Progenitor cell of endocrine pancreas (in vitro differentiated cells): ENCODE data around the gene CHCHD3. TPM values are rescaled to one million over a fixed set of nuclear protein-coding genes. Genes with fewer than 3 reads are reported as not detected.

ENCODE experiments used
- DNase-seq: peaks from one replicate; pipeline ENCODE4 v3.0.0; 2021; ENCODE audit warnings: low spot score; ENCODE audit not compliant: unreplicated experiment
- H3K27ac Mint-ChIP-seq: 2 replicates; pipeline ENCODE4 v1.8.0; 2021; ENCODE audit warnings: mild to moderate bottlenecking, moderate library complexity, mixed read lengths
- H3K27me3 Mint-ChIP-seq: 2 replicates; pipeline ENCODE4 v1.8.0; 2021; ENCODE audit warnings: mixed read lengths
- H3K36me3 Mint-ChIP-seq: 2 replicates; pipeline ENCODE4 v1.8.0; 2022; ENCODE audit warnings: mixed read lengths; ENCODE audit not compliant: insufficient read depth
- H3K4me1 Mint-ChIP-seq: 2 replicates; pipeline ENCODE4 v1.8.0; 2021; ENCODE audit warnings: low read depth, mixed read lengths
- H3K4me3 Mint-ChIP-seq: 2 replicates; pipeline ENCODE4 v1.8.0; 2021; ENCODE audit warnings: low read depth, mild to moderate bottlenecking, moderate library complexity, mixed read lengths
- H3K9me3 Mint-ChIP-seq: 2 replicates; pipeline ENCODE4 v1.8.0; 2021; ENCODE audit warnings: low read depth, mixed read lengths
- total RNA-seq: library from RNA; stranded (reverse); gene quantifications from 2 replicates; pipeline ENCODE4 v1.2.1, GENCODE V29; 2021
- TF ChIP-seq, protein P1 (sequence below): fragments of 200-600 bp; sonication (generic); IDR thresholded peaks from one replicate; pipeline ENCODE4 v1.5.0; 2021; ENCODE audit warnings: antibody characterized with exemption, mild to moderate bottlenecking; ENCODE audit not compliant: unreplicated experiment

The CHCHD3 gene
- total RNA-seq, 1 donor from 2014 or later, result 67.3 TPM

DNA sequence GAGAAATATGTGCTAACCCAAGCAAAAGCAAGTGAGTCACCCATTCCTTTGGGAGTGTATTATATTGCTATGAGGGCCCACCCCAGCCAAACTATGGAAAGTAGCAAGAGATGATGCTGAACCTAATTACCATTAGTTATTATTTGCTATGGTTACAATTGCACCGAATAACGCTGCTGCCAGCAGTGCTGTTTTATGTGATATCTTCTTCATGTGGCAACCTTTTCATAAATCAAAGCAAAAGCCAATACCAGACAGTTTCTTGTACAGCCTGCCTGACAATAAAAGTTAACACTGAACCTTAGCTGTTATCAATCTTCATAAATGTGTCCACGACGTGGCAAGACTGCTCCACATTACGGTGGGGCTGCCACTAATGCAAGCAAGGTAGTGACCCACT is 263.9 kb downstream of the CHCHD3 start:
- TF ChIP-seq, protein P1, sequence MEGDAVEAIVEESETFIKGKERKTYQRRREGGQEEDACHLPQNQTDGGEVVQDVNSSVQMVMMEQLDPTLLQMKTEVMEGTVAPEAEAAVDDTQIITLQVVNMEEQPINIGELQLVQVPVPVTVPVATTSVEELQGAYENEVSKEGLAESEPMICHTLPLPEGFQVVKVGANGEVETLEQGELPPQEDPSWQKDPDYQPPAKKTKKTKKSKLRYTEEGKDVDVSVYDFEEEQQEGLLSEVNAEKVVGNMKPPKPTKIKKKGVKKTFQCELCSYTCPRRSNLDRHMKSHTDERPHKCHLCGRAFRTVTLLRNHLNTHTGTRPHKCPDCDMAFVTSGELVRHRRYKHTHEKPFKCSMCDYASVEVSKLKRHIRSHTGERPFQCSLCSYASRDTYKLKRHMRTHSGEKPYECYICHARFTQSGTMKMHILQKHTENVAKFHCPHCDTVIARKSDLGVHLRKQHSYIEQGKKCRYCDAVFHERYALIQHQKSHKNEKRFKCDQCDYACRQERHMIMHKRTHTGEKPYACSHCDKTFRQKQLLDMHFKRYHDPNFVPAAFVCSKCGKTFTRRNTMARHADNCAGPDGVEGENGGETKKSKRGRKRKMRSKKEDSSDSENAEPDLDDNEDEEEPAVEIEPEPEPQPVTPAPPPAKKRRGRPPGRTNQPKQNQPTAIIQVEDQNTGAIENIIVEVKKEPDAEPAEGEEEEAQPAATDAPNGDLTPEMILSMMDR, result no peak
- H3K9me3 Mint-ChIP-seq, result no peaks in the 10 kb centered on the region
- no peaks in the 10 kb centered on the region for H3K27me3 Mint-ChIP-seq
- peaks cover 5% of the 10 kb centered on the region for H3K4me1 Mint-ChIP-seq
- H3K36me3 Mint-ChIP-seq, result no peaks in the 10 kb centered on the region
- no peak for DNase-seq
- no peak overlapping the region for H3K4me3 Mint-ChIP-seq
- H3K27ac Mint-ChIP-seq, result peak overlapping the region; percentile 73

DNA sequence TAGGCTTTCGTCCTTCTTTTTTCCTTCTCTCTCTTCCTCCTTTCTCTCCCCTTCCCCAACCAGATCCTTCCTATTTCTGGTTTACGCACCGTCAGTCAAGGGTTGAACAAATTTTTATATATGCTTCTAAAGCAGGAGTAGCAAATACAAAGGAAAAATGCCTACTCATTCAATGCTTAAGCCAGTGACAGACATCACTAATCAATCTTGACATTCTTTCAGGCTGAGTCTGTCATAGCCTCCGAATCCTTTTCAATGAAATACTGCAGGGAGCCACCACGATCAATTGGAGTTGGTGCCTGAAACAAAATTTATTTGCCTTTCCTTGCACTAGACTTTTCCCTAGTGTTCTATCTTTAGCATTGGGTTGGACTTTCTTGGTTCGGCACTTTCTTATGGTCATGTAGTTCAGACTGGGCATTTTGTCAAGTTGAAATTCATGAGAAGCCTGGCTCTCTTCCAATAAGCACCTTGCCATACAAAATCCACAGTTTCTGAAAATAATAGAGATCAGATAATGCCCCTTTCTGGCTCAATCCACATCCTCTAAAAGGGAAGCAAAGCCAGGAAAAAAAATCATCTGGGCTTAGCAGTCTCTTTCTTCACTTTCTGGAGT is 266.1 kb downstream of the CHCHD3 start:
- Mint-ChIP-seq H3K27me3 (no peaks in the 10 kb centered on the region), H3K9me3 (no peaks in the 10 kb centered on the region), H3K27ac (no peak overlapping the region), H3K4me3 (no peak overlapping the region), H3K36me3 (peaks cover 4% of the 10 kb centered on the region), H3K4me1 (peaks cover 5% of the 10 kb centered on the region)
- DNase-seq, result no peak
- TF ChIP-seq, protein P1, result no peak

DNA sequence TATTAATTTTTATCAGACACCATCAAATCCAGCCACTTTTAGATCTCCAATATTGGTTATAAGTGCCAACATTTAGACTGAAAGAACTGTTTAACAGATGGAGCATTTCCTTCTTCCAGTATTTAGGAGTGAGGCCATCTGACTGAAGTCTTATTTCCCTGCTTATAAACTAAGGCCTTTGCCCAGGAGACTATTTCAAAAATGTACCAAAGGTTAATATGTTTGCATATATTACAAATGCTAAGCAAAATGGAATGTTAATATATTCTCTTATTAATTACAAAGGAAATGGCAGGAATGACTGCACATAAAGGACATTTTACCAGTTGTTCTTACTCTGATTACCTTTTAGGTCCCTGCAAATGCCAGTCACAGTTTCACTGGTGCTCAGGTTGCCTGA is 266.8 kb downstream of the CHCHD3 start:
- DNase-seq, result no peak
- no peak overlapping the region for H3K4me3 Mint-ChIP-seq
- peaks cover 5% of the 10 kb centered on the region for H3K4me1 Mint-ChIP-seq
- peaks cover 4% of the 10 kb centered on the region for H3K36me3 Mint-ChIP-seq
- H3K27me3 Mint-ChIP-seq, result no peaks in the 10 kb centered on the region
- TF ChIP-seq, protein P1, result no peak
- H3K27ac Mint-ChIP-seq, result no peak overlapping the region
- H3K9me3 Mint-ChIP-seq, result no peaks in the 10 kb centered on the region

DNA sequence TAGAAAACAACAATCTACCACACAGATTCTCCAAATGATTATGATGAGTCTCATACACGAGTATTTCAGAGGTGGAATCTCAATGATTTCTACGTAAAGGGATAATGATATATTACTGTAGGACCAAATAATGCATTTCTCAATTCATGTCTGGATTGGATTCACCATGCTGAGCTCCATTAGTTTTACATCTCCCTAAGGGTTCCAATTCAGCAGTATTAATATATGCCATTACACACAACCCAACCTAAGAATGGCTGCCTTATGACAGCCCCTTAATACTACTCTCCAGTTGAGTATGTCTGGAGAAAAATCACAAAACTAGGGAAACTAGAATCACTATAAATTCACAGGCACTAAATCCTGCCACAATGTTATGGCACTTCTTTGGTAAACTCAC is 271.3 kb downstream of the CHCHD3 start:
- H3K9me3 Mint-ChIP-seq, result no peaks in the 10 kb centered on the region
- no peak for DNase-seq
- H3K4me1 Mint-ChIP-seq, result no peaks in the 10 kb centered on the region
- H3K27me3 Mint-ChIP-seq, result no peaks in the 10 kb centered on the region
- H3K36me3 Mint-ChIP-seq, result peaks cover 4% of the 10 kb centered on the region
- TF ChIP-seq, protein P1, result no peak
- H3K4me3 Mint-ChIP-seq, result no peak overlapping the region
- no peak overlapping the region for H3K27ac Mint-ChIP-seq

DNA sequence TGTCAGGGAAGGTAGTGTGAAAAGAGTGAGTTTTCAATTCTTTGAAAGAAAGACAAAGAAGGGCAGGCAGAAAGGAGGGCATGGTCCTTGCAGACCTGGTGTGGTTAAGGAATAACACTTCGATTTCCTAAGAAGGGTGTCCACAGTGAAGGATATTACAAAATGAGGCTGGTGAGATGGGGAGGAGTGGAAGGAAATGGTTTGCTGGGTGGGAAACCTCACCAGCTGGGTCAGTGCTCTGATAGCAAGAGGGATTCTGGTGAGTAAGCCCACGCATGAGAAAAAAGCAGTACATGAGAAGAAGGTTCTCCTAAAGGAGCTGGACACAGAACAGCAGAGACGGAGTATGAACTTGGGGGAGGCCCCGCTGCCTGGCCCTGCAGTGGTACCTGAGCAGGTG is 275.1 kb downstream of the CHCHD3 start:
- Mint-ChIP-seq H3K27me3 (no peaks in the 10 kb centered on the region), H3K27ac (no peak overlapping the region), H3K4me1 (no peaks in the 10 kb centered on the region), H3K9me3 (no peaks in the 10 kb centered on the region), H3K4me3 (no peak overlapping the region), H3K36me3 (peaks cover 2% of the 10 kb centered on the region)
- DNase-seq, result no peak
- TF ChIP-seq, protein P1, result no peak
